CD8-positive, alpha-beta memory T cell (primary cell): Measurements from ENCODE around the gene BRD3OS. TPM values are rescaled to one million over a fixed set of nuclear protein-coding genes. Genes with fewer than 3 reads are reported as not detected.

ENCODE experiments used
- CTCF ChIA-PET: fragments of 350-600 bp; sonication (Branson Sonifier 250); formaldehyde crosslinking; loops from one replicate; lab custom pipeline; 2021; ENCODE audit warnings: antibody characterized with exemption; lab: Charles Lee
- POLR2A ChIA-PET: fragments of 350-600 bp; sonication (Branson Sonifier 250); formaldehyde crosslinking; loops from one replicate; lab custom pipeline; 2021; ENCODE audit warnings: antibody characterized with exemption; lab: Charles Lee
- DNase-seq, 5 donors: peaks; one replicate each; pipeline versions ENCODE4 v3.0.0 to v3.0.0-alpha.2; 2020 to 2022; ENCODE audit warnings: mixed read lengths in 1 of 5
- H3K27ac ChIP-seq: one replicate; pipeline ENCODE4 v1.7.0; 2013; ENCODE audit warnings: low read depth, mild to moderate bottlenecking, low read length, moderate library complexity
- H3K27me3 ChIP-seq: 2 replicates; pipeline ENCODE4 v1.7.0; 2013; ENCODE audit warnings: low read length, mild to moderate bottlenecking; ENCODE audit not compliant: insufficient read depth, poor library complexity, severe bottlenecking
- H3K36me3 ChIP-seq: 2 replicates; pipeline ENCODE4 v1.7.0; 2013; ENCODE audit warnings: mild to moderate bottlenecking, low read length, moderate library complexity; ENCODE audit not compliant: insufficient read depth
- H3K4me1 ChIP-seq: 2 replicates; pipeline ENCODE4 v1.7.0; 2013; ENCODE audit warnings: mild to moderate bottlenecking, low read length, moderate library complexity; ENCODE audit not compliant: insufficient read depth
- H3K4me3 ChIP-seq: 2 replicates; pipeline ENCODE4 v1.7.0; 2013; ENCODE audit warnings: mild to moderate bottlenecking, low read length
- H3K9me3 ChIP-seq: 2 replicates; pipeline ENCODE4 v1.7.0; 2013; ENCODE audit warnings: mild to moderate bottlenecking, low read length
- H3K27ac Mint-ChIP-seq, 8 donors: one replicate each; pipeline ENCODE4 v1.8.0; 2020 to 2021; ENCODE audit warnings: mixed read lengths in 8 of 8, mild to moderate bottlenecking in 6 of 8, inconsistent platforms in 3 of 8, moderate library complexity in 3 of 8
- H3K27me3 Mint-ChIP-seq, 2 donors: one replicate each; pipeline ENCODE4 v1.8.0; 2020 to 2021; ENCODE audit warnings: mixed read lengths in 2 of 2, mild to moderate bottlenecking in 1 of 2, moderate library complexity in 1 of 2
- H3K36me3 Mint-ChIP-seq, 3 donors: one replicate each; pipeline ENCODE4 v1.8.0; 2020 to 2021; ENCODE audit warnings: mixed read lengths in 3 of 3, inconsistent platforms in 1 of 3, mild to moderate bottlenecking in 1 of 3
- H3K4me1 Mint-ChIP-seq, 3 donors: one replicate each; pipeline ENCODE4 v1.8.0; 2020 to 2021; ENCODE audit warnings: mixed read lengths in 3 of 3, inconsistent platforms in 1 of 3, mild to moderate bottlenecking in 1 of 3
- H3K4me3 Mint-ChIP-seq, 7 donors: one replicate each; pipeline ENCODE4 v1.8.0; 2020 to 2021; ENCODE audit warnings: mixed read lengths in 7 of 7, mild to moderate bottlenecking in 6 of 7, moderate library complexity in 4 of 7, inconsistent platforms in 2 of 7
- H3K9me3 Mint-ChIP-seq, 5 donors: one replicate each; pipeline ENCODE4 v1.8.0; 2020 to 2022; ENCODE audit warnings: mixed read lengths in 5 of 5, mild to moderate bottlenecking in 3 of 5, moderate library complexity in 2 of 5, inconsistent platforms in 1 of 5
- polyA plus RNA-seq: library from polyadenylated mRNA; unstranded; fragments of 300-500 nt; fragmentation: Illumina TruSeq; gene quantifications from one replicate; pipeline ENCODE4 v1.2.3, GENCODE V29; 2021
- total RNA-seq, 2 experiments: library from RNA; stranded (reverse); gene quantifications; one replicate each; pipeline ENCODE4 v1.2.3, GENCODE V29; 2021

The BRD3OS gene
- total and polyA plus RNA-seq, 3 experiments from 2014 or later: 15.4 to 26.2 (median 15.4) TPM

GRCh38 chr9:134024214-134024792, 978 bp upstream of the BRD3OS start:
- H3K27me3 Mint-ChIP-seq: no peaks in the 10 kb centered on the region
- peak overlapping the region in 7 of 8 donors; percentile 24 to 88 (median 52) for H3K27ac Mint-ChIP-seq
- Histone ChIP-seq H3K4me3 (no peak overlapping the region), H3K4me1 (peaks cover 9% of the 10 kb centered on the region), H3K9me3 (no peaks in the 10 kb centered on the region), H3K27ac (no peak overlapping the region), H3K36me3 (no peaks in the 10 kb centered on the region), H3K27me3 (no peaks in the 10 kb centered on the region)
- H3K4me1 Mint-ChIP-seq: peaks cover 7 to 26% (median 15%) of the 10 kb centered on the region in 3 donors
- DNase-seq: no peak
- peaks cover 0 to 12% (median 0%) of the 10 kb centered on the region in 3 donors for H3K36me3 Mint-ChIP-seq
- H3K4me3 Mint-ChIP-seq: peak overlapping the region; percentile 28 to 89 (median 71)
- ChIA-PET POLR2A (interaction anchor here (0.6 to 2.4 kb wide), 4 partner anchors 31 to 409 kb away, joined by 5 to 13 read pairs (median 8); partner anchors contain the start of gene WDR5), CTCF (interaction anchor here (1.3 kb wide), 2 partner anchors 15 to 111 kb away, joined by 4 read pairs; partner anchors contain the start of gene WDR5)
- no peaks in the 10 kb centered on the region for H3K9me3 Mint-ChIP-seq

- Mint-ChIP-seq H3K27me3 (no peaks in the 10 kb centered on the region), H3K9me3 (no peaks in the 10 kb centered on the region), H3K27ac (peak overlapping the region in 6 of 8 donors; percentile 29 to 65 (median 56)), H3K36me3 (peaks cover 0 to 18% (median 2%) of the 10 kb centered on the region in 3 donors), H3K4me1 (peaks cover 7 to 26% (median 15%) of the 10 kb centered on the region in 3 donors), H3K4me3 (peak overlapping the region; percentile 70 to 89 (median 78))
- POLR2A ChIA-PET: interaction anchor here (0.6 to 2.4 kb wide), 5 partner anchors 7 to 139 kb away, joined by 3 to 13 read pairs (median 8); partner anchors contain the start of genes RNU6ATAC and WDR5
- peak overlapping the region; percentile 70 for H3K4me3 ChIP-seq
- CTCF ChIA-PET: interaction anchor here (0.8 to 1.9 kb wide), 7 partner anchors 8 to 110 kb away, joined by 3 to 5 read pairs (median 4); partner anchors contain the start of gene WDR5
- H3K9me3 ChIP-seq: no peaks in the 10 kb centered on the region
- H3K36me3 ChIP-seq: no peaks in the 10 kb centered on the region
- H3K27me3 ChIP-seq: no peaks in the 10 kb centered on the region
- H3K27ac ChIP-seq: peak overlapping the region; percentile 64
- H3K4me1 ChIP-seq: peaks cover 9% of the 10 kb centered on the region
- DNase-seq: peak; percentile 27 to 66 (median 41)
These were observed 593 bp downstream of the BRD3OS start for GRCh38 chr9:134025606-134026541.

- H3K9me3 Mint-ChIP-seq: no peaks in the 10 kb centered on the region
- H3K27me3 Mint-ChIP-seq: no peaks in the 10 kb centered on the region
- peaks cover 9% of the 10 kb centered on the region for H3K4me1 ChIP-seq
- H3K9me3 ChIP-seq: no peaks in the 10 kb centered on the region
- no peak overlapping the region for H3K4me3 ChIP-seq
- ChIA-PET POLR2A (interaction anchor here (2.2 to 2.4 kb wide), 2 partner anchors 40 to 109 kb away, joined by 9 to 13 read pairs; partner anchors contain the start of gene WDR5), CTCF (interaction anchor here (1.1 to 1.9 kb wide), 4 partner anchors 21 to 38 kb away, joined by 3 to 5 read pairs (median 4); no protein-coding TSS in a partner anchor)
- H3K36me3 ChIP-seq: no peaks in the 10 kb centered on the region
- H3K27me3 ChIP-seq: no peaks in the 10 kb centered on the region
- DNase-seq: no peak
- no peak overlapping the region for H3K27ac ChIP-seq
- H3K27ac Mint-ChIP-seq: peak overlapping the region in 1 of 8 donors; percentile 38
- H3K4me3 Mint-ChIP-seq: peak overlapping the region; percentile 1 to 89 (median 76)
- peaks cover 7 to 26% (median 15%) of the 10 kb centered on the region in 3 donors for H3K4me1 Mint-ChIP-seq
- peaks cover 0 to 24% (median 2%) of the 10 kb centered on the region in 3 donors for H3K36me3 Mint-ChIP-seq
These were observed 1.3 kb downstream of the BRD3OS start for GRCh38 chr9:134026581-134026980.

GRCh38 chr9:134026981-134027380, 1.7 kb downstream of the BRD3OS start:
- Histone ChIP-seq H3K9me3 (no peaks in the 10 kb centered on the region), H3K4me3 (no peak overlapping the region), H3K27ac (no peak overlapping the region), H3K27me3 (no peaks in the 10 kb centered on the region), H3K4me1 (peaks cover 9% of the 10 kb centered on the region), H3K36me3 (no peaks in the 10 kb centered on the region)
- H3K27ac Mint-ChIP-seq: peak overlapping the region in 1 of 8 donors; percentile 45
- peak overlapping the region; percentile 1 to 84 (median 70) for H3K4me3 Mint-ChIP-seq
- H3K4me1 Mint-ChIP-seq: peaks cover 7 to 26% (median 15%) of the 10 kb centered on the region in 3 donors
- ChIA-PET POLR2A (interaction anchor here (2.4 kb wide), 1 partner anchor 109 kb away, joined by 9 read pairs; the partner anchor contains the start of gene WDR5), CTCF (interaction anchor here (1.8 to 1.9 kb wide), 2 partner anchors 25 to 32 kb away, joined by 5 read pairs; no protein-coding TSS in a partner anchor)
- no peaks in the 10 kb centered on the region for H3K9me3 Mint-ChIP-seq
- H3K36me3 Mint-ChIP-seq: peaks cover 0 to 25% (median 2%) of the 10 kb centered on the region in 3 donors
- no peak for DNase-seq
- H3K27me3 Mint-ChIP-seq: no peaks in the 10 kb centered on the region

- Mint-ChIP-seq H3K27me3 (no peaks in the 10 kb centered on the region), H3K4me3 (peak overlapping the region in 6 of 7 donors; percentile 29 to 87 (median 63)), H3K9me3 (no peaks in the 10 kb centered on the region), H3K27ac (peak overlapping the region in 1 of 8 donors; percentile 50), H3K36me3 (peaks cover 0 to 28% (median 2%) of the 10 kb centered on the region in 3 donors), H3K4me1 (peaks cover 7 to 26% (median 15%) of the 10 kb centered on the region in 3 donors)
- H3K36me3 ChIP-seq: no peaks in the 10 kb centered on the region
- no peaks in the 10 kb centered on the region for H3K27me3 ChIP-seq
- POLR2A ChIA-PET: no interaction called here
- DNase-seq: no peak
- peaks cover 9% of the 10 kb centered on the region for H3K4me1 ChIP-seq
- H3K27ac ChIP-seq: no peak overlapping the region
- no peaks in the 10 kb centered on the region for H3K9me3 ChIP-seq
- CTCF ChIA-PET: interaction anchor here (1.0 to 1.8 kb wide), 2 partner anchors 24 to 34 kb away, joined by 3 to 5 read pairs; no protein-coding TSS in a partner anchor
- no peak overlapping the region for H3K4me3 ChIP-seq
These were observed 2.3 kb downstream of the BRD3OS start for GRCh38 chr9:134027561-134027960.

- H3K9me3 ChIP-seq: no peaks in the 10 kb centered on the region
These were observed 2.8 kb downstream of the BRD3OS start for GRCh38 chr9:134028076-134028475.

GRCh38 chr9:134028575-134029247, 3.4 kb downstream of the BRD3OS start:
- Histone ChIP-seq H3K9me3 (no peaks in the 10 kb centered on the region), H3K4me3 (no peak overlapping the region), H3K36me3 (peaks cover 6% of the 10 kb centered on the region), H3K4me1 (peaks cover 9% of the 10 kb centered on the region), H3K27me3 (no peaks in the 10 kb centered on the region), H3K27ac (no peak overlapping the region)
- POLR2A ChIA-PET: no interaction called here
- peaks cover 4 to 38% (median 6%) of the 10 kb centered on the region in 3 donors for H3K36me3 Mint-ChIP-seq
- CTCF ChIA-PET: no interaction called here
- peaks cover 7 to 26% (median 15%) of the 10 kb centered on the region in 3 donors for H3K4me1 Mint-ChIP-seq
- peak overlapping the region in 2 of 7 donors; percentile 65 to 87 for H3K4me3 Mint-ChIP-seq
- no peak overlapping the region for H3K27ac Mint-ChIP-seq
- no peaks in the 10 kb centered on the region for H3K9me3 Mint-ChIP-seq
- H3K27me3 Mint-ChIP-seq: no peaks in the 10 kb centered on the region
- no peak for DNase-seq

More at GRCh38 chr9:134028076-134028475, 2.8 kb downstream of the BRD3OS start:
- ChIA-PET POLR2A (no interaction called here), CTCF (interaction anchor here (1.0 to 1.8 kb wide), 2 partner anchors 23 to 34 kb away, joined by 3 to 5 read pairs; no protein-coding TSS in a partner anchor)
- no peak overlapping the region for H3K27ac ChIP-seq
- no peak for DNase-seq
- Mint-ChIP-seq H3K27me3 (no peaks in the 10 kb centered on the region), H3K4me1 (peaks cover 7 to 26% (median 15%) of the 10 kb centered on the region in 3 donors), H3K36me3 (peaks cover 2 to 32% (median 2%) of the 10 kb centered on the region in 3 donors), H3K4me3 (peak overlapping the region in 6 of 7 donors; percentile 41 to 87 (median 66)), H3K9me3 (no peaks in the 10 kb centered on the region), H3K27ac (peak overlapping the region in 1 of 8 donors; percentile 50)
- H3K27me3 ChIP-seq: no peaks in the 10 kb centered on the region
- no peak overlapping the region for H3K4me3 ChIP-seq
- peaks cover 2% of the 10 kb centered on the region for H3K36me3 ChIP-seq
- peaks cover 9% of the 10 kb centered on the region for H3K4me1 ChIP-seq
